ENCODE measurements around the gene MAP1LC3B. TPM values are rescaled to one million over a fixed set of nuclear protein-coding genes. Genes with fewer than 3 reads are reported as not detected.

The MAP1LC3B gene
- total RNA-seq, 1 donor from 2014 or later, result 37.9 TPM

DNA sequence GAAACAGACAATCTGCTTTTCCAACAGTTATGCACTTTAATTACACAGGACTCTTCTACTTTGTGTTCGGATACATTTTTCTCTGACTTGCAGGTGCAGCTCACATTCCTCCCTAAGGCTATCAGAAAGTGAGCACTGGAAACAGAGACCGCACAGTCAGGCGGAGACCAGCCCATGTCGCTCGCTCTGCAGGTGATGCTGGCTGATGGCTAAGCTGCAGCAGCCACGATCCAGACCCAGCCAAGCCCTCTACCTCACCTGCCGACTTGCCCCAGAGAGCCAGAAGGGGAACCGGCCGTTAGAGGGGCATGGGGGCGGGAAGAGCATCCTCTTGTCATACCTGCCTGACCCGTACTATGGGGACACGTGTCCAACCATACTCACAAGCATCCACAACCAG, 33.8 kb downstream of the MAP1LC3B start:
- TF ChIP-seq, protein P1, sequence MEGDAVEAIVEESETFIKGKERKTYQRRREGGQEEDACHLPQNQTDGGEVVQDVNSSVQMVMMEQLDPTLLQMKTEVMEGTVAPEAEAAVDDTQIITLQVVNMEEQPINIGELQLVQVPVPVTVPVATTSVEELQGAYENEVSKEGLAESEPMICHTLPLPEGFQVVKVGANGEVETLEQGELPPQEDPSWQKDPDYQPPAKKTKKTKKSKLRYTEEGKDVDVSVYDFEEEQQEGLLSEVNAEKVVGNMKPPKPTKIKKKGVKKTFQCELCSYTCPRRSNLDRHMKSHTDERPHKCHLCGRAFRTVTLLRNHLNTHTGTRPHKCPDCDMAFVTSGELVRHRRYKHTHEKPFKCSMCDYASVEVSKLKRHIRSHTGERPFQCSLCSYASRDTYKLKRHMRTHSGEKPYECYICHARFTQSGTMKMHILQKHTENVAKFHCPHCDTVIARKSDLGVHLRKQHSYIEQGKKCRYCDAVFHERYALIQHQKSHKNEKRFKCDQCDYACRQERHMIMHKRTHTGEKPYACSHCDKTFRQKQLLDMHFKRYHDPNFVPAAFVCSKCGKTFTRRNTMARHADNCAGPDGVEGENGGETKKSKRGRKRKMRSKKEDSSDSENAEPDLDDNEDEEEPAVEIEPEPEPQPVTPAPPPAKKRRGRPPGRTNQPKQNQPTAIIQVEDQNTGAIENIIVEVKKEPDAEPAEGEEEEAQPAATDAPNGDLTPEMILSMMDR (conservative IDR thresholded peaks at IDR 0.05), result no peak
- H3K4me3 Mint-ChIP-seq, result no peak overlapping the region
- H3K4me1 Mint-ChIP-seq, result peaks cover 18% of the 10 kb centered on the region
- H3K9me3 Mint-ChIP-seq, result no peaks in the 10 kb centered on the region
- no peak overlapping the region for H3K27ac Mint-ChIP-seq (ENCODE audit: unreplicated experiment)
- no peak for DNase-seq (ENCODE audit: low read depth, low spot score)
- H3K27me3 Mint-ChIP-seq (ENCODE audit: low read depth), result no peaks in the 10 kb centered on the region
- H3K36me3 Mint-ChIP-seq (ENCODE audit: low read depth), result peaks cover 14% of the 10 kb centered on the region

- no peak overlapping the region for H3K4me3 Mint-ChIP-seq
Measured at GRCh38 chr16:87426423-87427215, 34.5 kb downstream of the MAP1LC3B start.

GRCh38 chr16:87431926-87432325, 39.8 kb downstream of the MAP1LC3B start:
- H3K36me3 Mint-ChIP-seq (ENCODE audit: low read depth), result no peaks in the 10 kb centered on the region
- H3K4me1 Mint-ChIP-seq, result peaks cover 11% of the 10 kb centered on the region
- H3K9me3 Mint-ChIP-seq, result no peaks in the 10 kb centered on the region
- TF ChIP-seq, protein P1 (conservative IDR thresholded peaks at IDR 0.05), result no peak
- H3K4me3 Mint-ChIP-seq, result no peak overlapping the region
- H3K27ac Mint-ChIP-seq (ENCODE audit: unreplicated experiment), result no peak overlapping the region
- no peak for DNase-seq (ENCODE audit: low read depth, low spot score)
- no peaks in the 10 kb centered on the region for H3K27me3 Mint-ChIP-seq (ENCODE audit: low read depth)

More at GRCh38 chr16:87426423-87427215, 34.5 kb downstream of the MAP1LC3B start:
- Mint-ChIP-seq H3K36me3 (ENCODE audit: low read depth) (peaks cover 11% of the 10 kb centered on the region), H3K27ac (ENCODE audit: unreplicated experiment) (no peak overlapping the region), H3K27me3 (ENCODE audit: low read depth) (no peaks in the 10 kb centered on the region), H3K9me3 (no peaks in the 10 kb centered on the region), H3K4me1 (peaks cover 18% of the 10 kb centered on the region)
- TF ChIP-seq, protein P1 (conservative IDR thresholded peaks at IDR 0.05), result no peak
- no peak for DNase-seq (ENCODE audit: low read depth, low spot score)

- Mint-ChIP-seq H3K4me3 (no peak overlapping the region), H3K36me3 (ENCODE audit: low read depth) (no peaks in the 10 kb centered on the region), H3K27ac (ENCODE audit: unreplicated experiment) (no peak overlapping the region), H3K9me3 (no peaks in the 10 kb centered on the region), H3K4me1 (peaks cover 10% of the 10 kb centered on the region), H3K27me3 (ENCODE audit: low read depth) (no peaks in the 10 kb centered on the region)
- TF ChIP-seq, protein P1 (conservative IDR thresholded peaks at IDR 0.05), result no peak
- DNase-seq (ENCODE audit: low read depth, low spot score), result no peak
Measured at GRCh38 chr16:87432330-87432915, 40.3 kb downstream of the MAP1LC3B start.

DNA sequence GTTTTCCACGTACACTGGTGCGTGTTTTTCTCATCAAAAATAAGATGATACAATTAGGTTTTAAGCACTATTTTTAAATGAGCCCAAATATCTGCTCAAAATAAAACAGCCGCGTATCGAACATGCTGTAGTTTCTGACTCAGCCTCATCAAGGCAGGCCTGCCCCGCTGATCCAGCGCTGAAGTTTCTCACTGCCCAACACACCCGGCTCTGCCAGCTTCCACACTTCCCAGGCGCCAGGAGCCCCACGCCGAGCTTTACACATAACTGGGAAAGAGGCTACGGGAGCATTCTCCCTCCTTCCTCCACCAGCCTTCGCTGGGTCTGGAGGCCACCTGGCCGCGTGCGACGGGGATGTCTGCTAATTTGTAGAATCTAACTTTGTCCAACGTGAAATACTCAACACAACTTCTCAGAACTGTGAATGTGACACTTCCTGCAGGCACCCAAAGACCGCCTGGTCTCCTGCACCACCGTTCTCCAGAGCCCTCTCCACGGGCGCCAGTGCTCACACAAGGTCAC, 42.1 kb downstream of the MAP1LC3B start:
- H3K36me3 Mint-ChIP-seq (ENCODE audit: low read depth), result no peaks in the 10 kb centered on the region
- H3K9me3 Mint-ChIP-seq, result no peaks in the 10 kb centered on the region
- no peak overlapping the region for H3K4me3 Mint-ChIP-seq
- H3K27me3 Mint-ChIP-seq (ENCODE audit: low read depth), result no peaks in the 10 kb centered on the region
- TF ChIP-seq, protein P1 (conservative IDR thresholded peaks at IDR 0.05), result no peak
- no peak overlapping the region for H3K27ac Mint-ChIP-seq (ENCODE audit: unreplicated experiment)
- DNase-seq (ENCODE audit: low read depth, low spot score), result no peak
- peaks cover 10% of the 10 kb centered on the region for H3K4me1 Mint-ChIP-seq

All from neural crest cell (in vitro differentiated cells).